AG10803 (cell line): ENCODE data around the gene GNE.

Experiments
- DNase-seq: peaks from one replicate; pipeline ENCODE4 v3.0.0; 2010; ENCODE audit warnings: low read depth
- H3K4me3 ChIP-seq: 2 replicates; pipeline ENCODE4 v1.5.1; 2011; ENCODE audit warnings: mild to moderate bottlenecking, low read length, control low read depth
- CTCF ChIP-seq: conservative IDR thresholded peaks from 2 replicates; pipeline ENCODE4 v1.5.1; 2011; ENCODE audit warnings: mild to moderate bottlenecking, low read length, control low read depth, inconsistent platforms

The GNE gene

GRCh38 chr9:36193023-36193422 lies 65.2 kb downstream of the GNE start:
- DNase-seq, result no peak
- peak overlapping the region; percentile 94 for H3K4me3 ChIP-seq
- TF ChIP-seq CTCF, result no peak

- TF ChIP-seq CTCF, result no peak
- no peak for DNase-seq
- H3K4me3 ChIP-seq, result peak overlapping the region; percentile 94
Observed at GRCh38 chr9:36192196-36192595, 66.1 kb downstream of the GNE start.

- peak overlapping the region; percentile 94 for H3K4me3 ChIP-seq
- TF ChIP-seq CTCF, result no peak
- DNase-seq, result no peak
Observed at GRCh38 chr9:36191686-36192085, 66.6 kb downstream of the GNE start.

- H3K4me3 ChIP-seq, result peak overlapping the region; percentile 94
- no peak for TF ChIP-seq CTCF
- peak; percentile 40 for DNase-seq
Observed at GRCh38 chr9:36191290-36191645, 67.0 kb downstream of the GNE start.

- TF ChIP-seq CTCF, result peak; percentile 68
- DNase-seq, result peak; percentile 99
- peak within 1 kb of the TSS; percentile 94 for H3K4me3 ChIP-seq
Observed at GRCh38 chr9:36190388-36191289, 67.6 kb downstream of the GNE start, which contains the start of gene CLTA. Gene CLTA, plus strand, starts transcription at chr9:36190921. Its CDS starts 136 bp downstream, at chr9:36191057.

GRCh38 chr9:36189976-36190375 lies 68.3 kb downstream of the GNE start:
- TF ChIP-seq CTCF, result no peak
- no peak for DNase-seq
- peak overlapping the region; percentile 94 for H3K4me3 ChIP-seq

- DNase-seq, result no peak
- no peak for TF ChIP-seq CTCF
- H3K4me3 ChIP-seq, result no peak overlapping the region
Observed at GRCh38 chr9:36188212-36188611, 70.0 kb downstream of the GNE start.
